Lower leg skin (tissue), 3 donors: ENCODE data around the gene TNFAIP1.

ENCODE experiments used
- POLR2A ChIP-seq, 2 donors: fragments of 450-650 bp; IDR thresholded peaks; one replicate each; pipeline ENCODE4 v1.6.1; 2016 to 2017; ENCODE audit warnings: antibody characterized with exemption in 2 of 2, mild to moderate bottlenecking in 1 of 2, moderate library complexity in 1 of 2
- TF ChIP-seq, protein P1 (sequence below), 3 donors: fragments of 450-650 bp; IDR thresholded peaks; one replicate each; pipeline ENCODE4 v1.5.1; 2016; ENCODE audit warnings: antibody characterized with exemption in 3 of 3, mild to moderate bottlenecking in 3 of 3, moderate library complexity in 2 of 3

DNA sequence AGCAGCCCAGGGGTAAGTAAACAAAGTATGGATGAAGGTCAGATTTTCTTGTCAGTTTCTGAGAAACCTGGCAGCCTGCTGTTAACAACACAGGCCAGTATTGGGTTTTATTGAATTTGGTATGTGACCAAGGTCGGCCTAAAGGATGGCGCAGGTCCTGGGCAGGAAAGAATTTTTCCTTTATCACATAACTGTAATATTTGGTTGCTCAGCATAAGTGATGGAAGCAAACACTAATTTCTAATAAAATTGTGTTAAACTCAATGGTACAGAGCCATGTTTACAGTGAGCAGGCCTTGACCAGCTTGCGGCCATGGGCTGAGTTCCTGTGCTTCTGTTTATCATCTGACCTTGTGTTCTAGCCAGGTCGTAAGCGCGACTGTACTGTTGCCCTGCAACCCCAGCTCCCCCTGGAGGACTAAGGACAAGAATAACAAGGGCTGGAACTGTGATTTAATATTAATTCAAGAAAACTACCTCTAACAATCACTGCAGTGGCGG lies 11.2 kb downstream of the TNFAIP1 start:
- TF ChIP-seq, protein P1, sequence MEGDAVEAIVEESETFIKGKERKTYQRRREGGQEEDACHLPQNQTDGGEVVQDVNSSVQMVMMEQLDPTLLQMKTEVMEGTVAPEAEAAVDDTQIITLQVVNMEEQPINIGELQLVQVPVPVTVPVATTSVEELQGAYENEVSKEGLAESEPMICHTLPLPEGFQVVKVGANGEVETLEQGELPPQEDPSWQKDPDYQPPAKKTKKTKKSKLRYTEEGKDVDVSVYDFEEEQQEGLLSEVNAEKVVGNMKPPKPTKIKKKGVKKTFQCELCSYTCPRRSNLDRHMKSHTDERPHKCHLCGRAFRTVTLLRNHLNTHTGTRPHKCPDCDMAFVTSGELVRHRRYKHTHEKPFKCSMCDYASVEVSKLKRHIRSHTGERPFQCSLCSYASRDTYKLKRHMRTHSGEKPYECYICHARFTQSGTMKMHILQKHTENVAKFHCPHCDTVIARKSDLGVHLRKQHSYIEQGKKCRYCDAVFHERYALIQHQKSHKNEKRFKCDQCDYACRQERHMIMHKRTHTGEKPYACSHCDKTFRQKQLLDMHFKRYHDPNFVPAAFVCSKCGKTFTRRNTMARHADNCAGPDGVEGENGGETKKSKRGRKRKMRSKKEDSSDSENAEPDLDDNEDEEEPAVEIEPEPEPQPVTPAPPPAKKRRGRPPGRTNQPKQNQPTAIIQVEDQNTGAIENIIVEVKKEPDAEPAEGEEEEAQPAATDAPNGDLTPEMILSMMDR (IDR thresholded peaks at IDR 0.05) = no peak
- TF ChIP-seq POLR2A (IDR thresholded peaks at IDR 0.05) = no peak
